Parathyroid adenoma (tissue), 2 donors: ENCODE data around the gene SLC5A1.
"Not testable (repeated sequence)": the region's sequence is repeated elsewhere in the genome, so short reads cannot be mapped to it uniquely, and the experiment has no call there.

ENCODE experiments used
- H2AFZ ChIP-seq: fragments of 300-600 bp; sonication (generic); one replicate; pipeline ENCODE4 v1.7.0; 2017; ENCODE audit warnings: antibody characterized with exemption, mild to moderate bottlenecking
- H3K27ac ChIP-seq: fragments of 300-600 bp; sonication (generic); one replicate; pipeline ENCODE4 v1.7.0; 2017
- H3K27me3 ChIP-seq: fragments of 300-600 bp; sonication (generic); one replicate; pipeline ENCODE4 v1.7.0; 2017; ENCODE audit warnings: low read length; ENCODE audit not compliant: control insufficient read depth, insufficient read depth
- H3K36me3 ChIP-seq: fragments of 300-600 bp; sonication (generic); one replicate; pipeline ENCODE4 v1.7.0; 2017; ENCODE audit warnings: low read length; ENCODE audit not compliant: control insufficient read depth, insufficient read depth
- H3K4me1 ChIP-seq: fragments of 300-600 bp; sonication (generic); one replicate; pipeline ENCODE4 v1.7.0; 2017; ENCODE audit warnings: control low read depth
- H3K4me2 ChIP-seq: fragments of 300-600 bp; sonication (generic); one replicate; pipeline ENCODE4 v1.7.0; 2017; ENCODE audit warnings: low read length
- H3K4me3 ChIP-seq: fragments of 300-600 bp; sonication (generic); one replicate; pipeline ENCODE4 v1.7.0; 2017; ENCODE audit warnings: low read depth, low read length
- H3K79me2 ChIP-seq: fragments of 300-600 bp; sonication (generic); one replicate; pipeline ENCODE4 v1.7.0; 2017; ENCODE audit warnings: control low read depth
- H3K9ac ChIP-seq: fragments of 300-600 bp; sonication (generic); one replicate; pipeline ENCODE4 v1.7.0; 2017; ENCODE audit warnings: mild to moderate bottlenecking
- H3K9me3 ChIP-seq: fragments of 300-600 bp; sonication (generic); one replicate; pipeline ENCODE4 v1.7.0; 2017; ENCODE audit warnings: low read length; ENCODE audit not compliant: control insufficient read depth
- CTCF ChIP-seq: fragments of 300-600 bp; sonication (generic); IDR thresholded peaks from one replicate; pipeline ENCODE4 v1.7.0; 2017; ENCODE audit warnings: antibody characterized with exemption, mild to moderate bottlenecking
- donor health status: primary hyperparathyroidism.

The SLC5A1 gene

GRCh38 chr22:32132783-32133182, 89.7 kb downstream of the SLC5A1 start:
- Histone ChIP-seq H3K4me1 (no peaks in the 10 kb centered on the region), H3K27ac (no peak overlapping the region), H3K27me3 (no peaks in the 10 kb centered on the region), H2AFZ (no peak overlapping the region), H3K4me2 (no peak overlapping the region), H3K79me2 (no peaks in the 10 kb centered on the region), H3K36me3 (no peaks in the 10 kb centered on the region), H3K9ac (no peak overlapping the region), H3K4me3 (no peak overlapping the region), H3K9me3 (no peaks in the 10 kb centered on the region)
- no peak for TF ChIP-seq CTCF

DNA sequence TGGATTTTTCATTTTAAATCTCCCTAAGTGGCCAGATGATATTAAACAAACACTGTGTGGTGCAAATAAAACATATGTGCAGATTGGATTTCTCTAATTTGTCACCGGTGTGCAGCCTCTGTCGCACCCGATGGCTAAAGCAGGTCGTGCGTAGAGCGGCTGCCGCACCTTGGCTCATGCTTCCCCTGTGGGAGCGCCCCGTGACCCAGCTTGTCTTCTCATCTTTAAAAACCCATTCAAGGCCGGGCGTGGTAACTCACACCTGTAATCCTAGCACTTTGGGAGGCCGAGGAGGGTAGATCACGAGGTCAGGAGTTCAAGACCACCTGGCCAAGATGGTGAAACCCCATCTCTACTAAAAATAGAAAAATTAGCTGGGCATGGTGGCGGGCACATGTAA, 91.7 kb downstream of the SLC5A1 start:
- H3K79me2 ChIP-seq, H3K27me3 ChIP-seq, H3K4me1 ChIP-seq, H3K36me3 ChIP-seq, H3K9me3 ChIP-seq, H3K4me2 ChIP-seq, H2AFZ ChIP-seq, H3K9ac ChIP-seq, H3K4me3 ChIP-seq, H3K27ac ChIP-seq: not testable (repeated sequence)

GRCh38 chr22:32135958-32136357, 92.9 kb downstream of the SLC5A1 start:
- not testable (repeated sequence) for H3K9me3 ChIP-seq, H3K27ac ChIP-seq, H2AFZ ChIP-seq, H3K4me2 ChIP-seq, H3K4me3 ChIP-seq, H3K79me2 ChIP-seq, H3K9ac ChIP-seq, H3K4me1 ChIP-seq, H3K36me3 ChIP-seq, H3K27me3 ChIP-seq

- H3K4me2 ChIP-seq, H3K36me3 ChIP-seq, H3K9me3 ChIP-seq, H2AFZ ChIP-seq, H3K4me1 ChIP-seq, H3K27ac ChIP-seq, H3K9ac ChIP-seq, H3K79me2 ChIP-seq, H3K27me3 ChIP-seq, H3K4me3 ChIP-seq: not testable (repeated sequence)
Observed at GRCh38 chr22:32136881-32137280, 93.8 kb downstream of the SLC5A1 start.

DNA sequence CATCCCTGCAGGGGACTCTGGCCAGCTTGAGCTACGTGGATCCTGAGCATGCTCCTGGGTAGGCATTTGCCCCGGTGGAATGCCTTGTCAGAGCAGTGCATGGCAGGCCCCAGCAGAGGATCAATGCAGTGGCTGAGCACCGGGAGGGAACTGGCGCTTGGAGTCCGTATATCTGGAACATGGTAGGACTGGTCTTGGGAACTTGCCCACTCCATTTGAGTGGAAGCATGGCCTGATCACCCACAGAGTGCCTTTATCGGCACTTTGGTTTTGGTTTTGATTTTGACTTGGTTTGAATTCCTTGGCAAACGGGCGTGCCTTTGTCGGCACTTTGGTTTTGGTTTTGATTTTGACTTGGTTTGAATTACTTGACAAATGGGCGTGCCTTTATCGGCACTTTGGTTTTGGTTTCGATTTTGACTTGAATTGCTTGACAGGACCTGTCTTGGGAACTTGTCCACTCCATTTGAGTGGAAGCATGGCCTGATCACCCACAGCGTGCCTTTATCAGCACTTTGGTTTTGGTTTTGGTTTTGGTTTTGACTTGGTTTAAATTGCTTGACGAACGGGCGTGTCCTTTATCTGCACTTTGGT, 94.8 kb downstream of the SLC5A1 start:
- H3K4me2 ChIP-seq, H2AFZ ChIP-seq, H3K4me3 ChIP-seq, H3K9ac ChIP-seq, H3K4me1 ChIP-seq, H3K36me3 ChIP-seq, H3K9me3 ChIP-seq, H3K79me2 ChIP-seq, H3K27me3 ChIP-seq, H3K27ac ChIP-seq: not testable (repeated sequence)

- not testable (repeated sequence) for H2AFZ ChIP-seq, H3K4me1 ChIP-seq, H3K27ac ChIP-seq, H3K79me2 ChIP-seq, H3K36me3 ChIP-seq, H3K9me3 ChIP-seq, H3K4me2 ChIP-seq, H3K9ac ChIP-seq, H3K4me3 ChIP-seq, H3K27me3 ChIP-seq
Observed at GRCh38 chr22:32138576-32138975, 95.5 kb downstream of the SLC5A1 start.

DNA sequence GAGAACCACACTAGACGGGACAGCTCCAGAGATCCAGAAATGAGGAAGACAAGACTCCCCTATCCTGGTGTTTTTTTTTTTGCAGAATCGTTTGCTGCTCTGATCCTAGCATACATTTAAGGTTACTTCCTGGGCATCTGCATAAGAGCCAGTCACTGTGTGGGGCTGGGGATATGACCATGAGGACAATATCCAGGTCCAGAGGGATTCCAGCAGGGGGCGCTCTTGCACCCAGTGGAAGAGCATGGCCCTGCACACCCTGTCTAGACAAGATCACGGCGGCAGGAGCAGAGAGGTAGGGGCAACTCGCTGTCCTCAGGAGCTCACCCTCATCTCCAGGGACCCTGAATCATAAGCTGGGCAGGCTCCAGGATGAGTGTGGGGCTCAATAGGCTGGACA, 97.6 kb downstream of the SLC5A1 start:
- H3K79me2 ChIP-seq, H3K4me2 ChIP-seq, H3K27ac ChIP-seq, H2AFZ ChIP-seq, H3K4me3 ChIP-seq, H3K27me3 ChIP-seq, H3K9ac ChIP-seq, H3K9me3 ChIP-seq, H3K36me3 ChIP-seq, H3K4me1 ChIP-seq: not testable (repeated sequence)

DNA sequence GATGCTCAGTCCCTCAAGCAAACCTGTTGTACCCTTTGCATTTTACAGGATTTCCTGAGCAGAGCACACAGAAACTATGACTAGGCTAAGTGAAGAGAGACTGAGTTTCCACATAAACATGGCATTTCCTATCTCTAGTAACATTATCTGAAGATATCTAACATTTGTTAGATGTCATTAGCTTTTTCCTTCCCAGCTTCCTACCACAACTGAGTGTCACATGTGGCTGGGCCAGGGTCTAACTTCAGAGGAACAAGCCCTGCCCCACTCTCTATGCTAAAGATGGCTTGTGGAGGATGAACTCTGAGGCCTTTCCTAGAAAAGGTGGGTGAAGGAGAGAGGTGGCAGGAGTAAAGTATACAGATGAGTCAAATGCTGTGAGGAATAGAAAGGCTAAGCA, 99.5 kb downstream of the SLC5A1 start:
- H3K79me2 ChIP-seq = no peaks in the 10 kb centered on the region
- H3K27me3 ChIP-seq = no peaks in the 10 kb centered on the region
- H3K36me3 ChIP-seq = no peaks in the 10 kb centered on the region
- TF ChIP-seq CTCF = no peak
- H3K4me2 ChIP-seq = no peak overlapping the region
- H3K4me1 ChIP-seq = no peaks in the 10 kb centered on the region
- H2AFZ ChIP-seq = no peak overlapping the region
- no peak overlapping the region for H3K4me3 ChIP-seq
- no peaks in the 10 kb centered on the region for H3K9me3 ChIP-seq
- no peak overlapping the region for H3K27ac ChIP-seq
- H3K9ac ChIP-seq = no peak overlapping the region
